Nephron progenitor cell (in vitro differentiated cells): ENCODE results near the gene CNRIP1.

Experiments used
- DNase-seq: peaks from one replicate; pipeline ENCODE4 v3.0.0; 2021
- H3K27ac Mint-ChIP-seq: 2 replicates; pipeline ENCODE4 v1.8.0; 2021; ENCODE audit warnings: mild to moderate bottlenecking, moderate library complexity, mixed read lengths
- H3K27me3 Mint-ChIP-seq: 2 replicates; pipeline ENCODE4 v1.8.0; 2021; ENCODE audit warnings: mild to moderate bottlenecking, low read depth, mixed read lengths; ENCODE audit not compliant: poor library complexity
- H3K36me3 Mint-ChIP-seq: 2 replicates; pipeline ENCODE4 v1.8.0; 2021; ENCODE audit warnings: low read depth, mixed read lengths
- H3K4me1 Mint-ChIP-seq: 2 replicates; pipeline ENCODE4 v1.8.0; 2021; ENCODE audit warnings: mixed read lengths
- H3K4me3 Mint-ChIP-seq: 2 replicates; pipeline ENCODE4 v1.8.0; 2021; ENCODE audit warnings: mild to moderate bottlenecking, moderate library complexity, mixed read lengths
- H3K9me3 Mint-ChIP-seq: 2 replicates; pipeline ENCODE4 v1.8.0; 2021; ENCODE audit warnings: mild to moderate bottlenecking, moderate library complexity, mixed read lengths
- TF ChIP-seq, protein P1 (sequence below): fragments of 200-600 bp; sonication (generic); IDR thresholded peaks from 2 replicates; pipeline ENCODE4 v1.5.0; 2021; ENCODE audit warnings: antibody characterized with exemption

Gene CNRIP1

GRCh38 chr2:68342470-68342869, 22.7 kb upstream of the CNRIP1 start:
- Mint-ChIP-seq H3K4me3 (no peak overlapping the region), H3K27ac (no peak overlapping the region), H3K36me3 (no peaks in the 10 kb centered on the region), H3K27me3 (peaks cover 54% of the 10 kb centered on the region), H3K4me1 (no peaks in the 10 kb centered on the region), H3K9me3 (no peaks in the 10 kb centered on the region)
- TF ChIP-seq, protein P1, sequence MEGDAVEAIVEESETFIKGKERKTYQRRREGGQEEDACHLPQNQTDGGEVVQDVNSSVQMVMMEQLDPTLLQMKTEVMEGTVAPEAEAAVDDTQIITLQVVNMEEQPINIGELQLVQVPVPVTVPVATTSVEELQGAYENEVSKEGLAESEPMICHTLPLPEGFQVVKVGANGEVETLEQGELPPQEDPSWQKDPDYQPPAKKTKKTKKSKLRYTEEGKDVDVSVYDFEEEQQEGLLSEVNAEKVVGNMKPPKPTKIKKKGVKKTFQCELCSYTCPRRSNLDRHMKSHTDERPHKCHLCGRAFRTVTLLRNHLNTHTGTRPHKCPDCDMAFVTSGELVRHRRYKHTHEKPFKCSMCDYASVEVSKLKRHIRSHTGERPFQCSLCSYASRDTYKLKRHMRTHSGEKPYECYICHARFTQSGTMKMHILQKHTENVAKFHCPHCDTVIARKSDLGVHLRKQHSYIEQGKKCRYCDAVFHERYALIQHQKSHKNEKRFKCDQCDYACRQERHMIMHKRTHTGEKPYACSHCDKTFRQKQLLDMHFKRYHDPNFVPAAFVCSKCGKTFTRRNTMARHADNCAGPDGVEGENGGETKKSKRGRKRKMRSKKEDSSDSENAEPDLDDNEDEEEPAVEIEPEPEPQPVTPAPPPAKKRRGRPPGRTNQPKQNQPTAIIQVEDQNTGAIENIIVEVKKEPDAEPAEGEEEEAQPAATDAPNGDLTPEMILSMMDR: no peak
- DNase-seq: no peak

DNA sequence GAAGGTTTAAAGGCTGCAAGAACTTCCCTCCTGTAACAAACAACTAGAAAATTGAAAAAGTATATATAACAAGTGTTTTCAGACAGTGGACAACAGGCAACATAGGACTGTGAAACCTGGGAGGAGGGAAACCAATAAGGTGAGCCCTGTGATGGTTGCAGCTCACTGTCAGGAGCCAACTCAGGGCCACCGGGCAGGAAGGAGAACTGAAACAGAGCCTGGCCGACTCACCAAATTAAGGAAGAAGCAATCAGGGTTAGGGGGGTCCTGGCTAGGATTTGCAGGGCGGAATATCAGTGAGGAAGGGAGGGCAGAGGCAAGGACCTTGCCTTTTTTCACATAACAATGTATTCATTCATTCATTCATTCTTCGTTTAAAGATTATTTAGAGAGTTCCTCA, 21.8 kb upstream of the CNRIP1 start:
- Mint-ChIP-seq H3K4me1 (no peaks in the 10 kb centered on the region), H3K4me3 (no peak overlapping the region), H3K27ac (no peak overlapping the region), H3K9me3 (no peaks in the 10 kb centered on the region), H3K27me3 (peaks cover 53% of the 10 kb centered on the region), H3K36me3 (no peaks in the 10 kb centered on the region)
- TF ChIP-seq, protein P1: no peak
- DNase-seq: no peak

DNA sequence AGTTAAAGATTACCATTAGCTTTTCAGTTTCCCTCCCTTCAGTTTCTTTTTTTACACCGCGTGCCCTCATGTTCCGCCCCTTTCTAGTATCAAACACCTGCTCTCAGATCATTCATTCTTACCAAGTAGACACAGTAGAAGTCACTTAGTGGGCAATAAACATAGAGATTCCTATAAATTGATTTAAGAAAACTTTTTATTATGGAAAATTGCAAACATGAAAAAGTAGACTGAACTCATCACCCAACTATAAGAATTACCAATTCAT, 21.2 kb upstream of the CNRIP1 start:
- TF ChIP-seq, protein P1: no peak
- H3K4me1 Mint-ChIP-seq: no peaks in the 10 kb centered on the region
- no peak overlapping the region for H3K4me3 Mint-ChIP-seq
- H3K27me3 Mint-ChIP-seq: peaks cover 49% of the 10 kb centered on the region
- no peaks in the 10 kb centered on the region for H3K36me3 Mint-ChIP-seq
- no peak overlapping the region for H3K27ac Mint-ChIP-seq
- H3K9me3 Mint-ChIP-seq: no peaks in the 10 kb centered on the region
- no peak for DNase-seq

GRCh38 chr2:68340226-68341061, 20.7 kb upstream of the CNRIP1 start:
- H3K9me3 Mint-ChIP-seq: no peaks in the 10 kb centered on the region

DNA sequence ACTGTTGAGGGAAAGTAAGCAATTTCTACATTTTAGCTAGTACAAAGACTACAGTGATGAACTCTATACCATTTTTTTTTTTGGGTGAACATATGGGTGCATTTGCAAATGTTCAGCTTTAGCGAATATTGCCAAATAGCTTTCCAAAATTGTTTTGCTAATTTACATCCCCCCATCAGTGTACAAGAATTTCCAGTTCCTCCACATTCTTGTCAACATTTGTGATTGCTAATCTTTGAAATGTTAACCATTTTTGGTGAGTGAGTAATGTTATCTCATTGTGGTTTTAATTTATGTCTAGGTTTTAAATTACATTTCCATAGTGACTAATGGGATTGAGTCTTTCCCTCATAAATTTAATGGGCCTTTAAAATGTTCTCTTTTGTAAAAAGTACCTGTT, 16.4 kb upstream of the CNRIP1 start:
- Mint-ChIP-seq H3K27ac (no peak overlapping the region), H3K9me3 (no peaks in the 10 kb centered on the region), H3K4me1 (no peaks in the 10 kb centered on the region), H3K36me3 (no peaks in the 10 kb centered on the region), H3K27me3 (peaks cover 44% of the 10 kb centered on the region), H3K4me3 (no peak overlapping the region)
- TF ChIP-seq, protein P1: no peak
- DNase-seq: no peak

More at GRCh38 chr2:68340226-68341061, 20.7 kb upstream of the CNRIP1 start:
- no peaks in the 10 kb centered on the region for H3K4me1 Mint-ChIP-seq
- DNase-seq: no peak
- no peaks in the 10 kb centered on the region for H3K36me3 Mint-ChIP-seq
- H3K27me3 Mint-ChIP-seq: peaks cover 47% of the 10 kb centered on the region
- no peak overlapping the region for H3K4me3 Mint-ChIP-seq
- TF ChIP-seq, protein P1: no peak
- no peak overlapping the region for H3K27ac Mint-ChIP-seq

GRCh38 chr2:68333931-68334330, 14.2 kb upstream of the CNRIP1 start:
- TF ChIP-seq, protein P1: no peak
- Mint-ChIP-seq H3K36me3 (no peaks in the 10 kb centered on the region), H3K9me3 (no peaks in the 10 kb centered on the region), H3K4me1 (no peaks in the 10 kb centered on the region), H3K27me3 (peaks cover 32% of the 10 kb centered on the region), H3K27ac (no peak overlapping the region), H3K4me3 (no peak overlapping the region)
- DNase-seq: no peak
